Vagina (tissue), 2 donors: ENCODE data around the gene ZDHHC11.
"Not testable (repeated sequence)": the region's sequence is repeated elsewhere in the genome, so short reads cannot be mapped to it uniquely, and the experiment has no call there.

ENCODE experiments used
- CTCF ChIP-seq, 3 experiments: fragments of 450-650 bp in 2 of 3; fragments of 200-600 bp in 1 of 3; sonication (generic) in 1 of 3; IDR thresholded peaks; one replicate each; pipeline ENCODE4 v1.5.1; 2017 to 2019; ENCODE audit warnings: antibody characterized with exemption in 3 of 3, mild to moderate bottlenecking in 2 of 3, moderate library complexity in 2 of 3
- POLR2A ChIP-seq, 2 donors: fragments of 450-650 bp; IDR thresholded peaks; one replicate each; pipeline ENCODE4 v1.6.1; 2017; ENCODE audit warnings: antibody characterized with exemption in 2 of 2, mild to moderate bottlenecking in 2 of 2, moderate library complexity in 2 of 2

DNA sequence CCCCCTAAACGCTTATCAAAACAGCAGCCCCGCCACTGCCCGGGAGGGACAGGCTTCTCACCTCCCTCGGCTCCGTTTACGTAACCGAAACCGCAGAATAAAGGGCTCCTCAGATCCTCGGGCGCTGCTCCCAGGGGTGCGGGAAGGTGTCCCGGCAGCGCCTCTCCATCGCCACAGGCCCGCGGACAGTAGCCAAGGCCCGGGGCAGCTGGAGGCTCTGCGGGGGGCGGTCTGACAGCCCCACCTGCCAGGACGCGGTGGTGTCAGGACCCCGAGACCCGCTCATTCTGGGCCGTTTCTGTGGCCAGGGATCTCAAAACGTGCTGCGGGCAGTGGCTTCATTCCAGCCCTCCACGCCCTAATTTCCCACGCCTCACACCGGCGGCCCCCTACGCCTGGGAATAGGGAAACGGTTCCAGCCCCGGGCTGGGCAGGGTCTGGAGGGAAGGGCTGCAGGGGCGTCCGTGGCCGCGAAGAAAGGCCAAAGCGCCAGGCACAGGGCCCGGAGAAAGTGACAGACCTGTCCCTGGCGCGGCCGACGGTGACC lies 66.8 kb downstream of the ZDHHC11 start:
- TF ChIP-seq CTCF, POLR2A (IDR thresholded peaks at IDR 0.05): not testable (repeated sequence)
